ENCODE measurements around the gene NINL. TPM values are rescaled to one million over a fixed set of nuclear protein-coding genes. Genes with fewer than 3 reads are reported as not detected.

The NINL gene
- total RNA-seq, 1 experiment from 2014 or later: 0.19 TPM

DNA sequence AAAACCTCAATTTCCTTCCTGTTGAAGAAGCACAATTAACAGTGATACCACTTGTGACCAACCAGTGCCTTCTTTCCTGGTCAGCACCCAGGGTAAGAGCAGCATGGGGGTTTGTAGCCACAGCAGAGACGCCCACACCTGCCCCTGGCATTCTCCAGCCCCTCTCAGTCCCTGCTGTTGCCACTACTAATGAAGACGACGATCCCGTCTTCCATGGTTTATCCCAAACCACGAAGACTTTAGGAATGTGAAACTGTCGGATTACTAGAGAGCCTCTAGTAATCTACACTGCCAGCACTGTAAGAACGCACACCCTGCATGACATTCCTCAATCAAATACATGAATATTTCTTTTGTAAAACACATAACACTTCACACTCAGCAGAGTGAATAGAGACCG is 117.9 kb downstream of the NINL start:
- H3K27ac ChIP-seq (ENCODE audit: low read length): no peak overlapping the region
- DNase-seq: no peak
- no peaks in the 10 kb centered on the region for H3K9me2 ChIP-seq (replicated peaks; ENCODE audit: insufficient read depth, low read length)

DNA sequence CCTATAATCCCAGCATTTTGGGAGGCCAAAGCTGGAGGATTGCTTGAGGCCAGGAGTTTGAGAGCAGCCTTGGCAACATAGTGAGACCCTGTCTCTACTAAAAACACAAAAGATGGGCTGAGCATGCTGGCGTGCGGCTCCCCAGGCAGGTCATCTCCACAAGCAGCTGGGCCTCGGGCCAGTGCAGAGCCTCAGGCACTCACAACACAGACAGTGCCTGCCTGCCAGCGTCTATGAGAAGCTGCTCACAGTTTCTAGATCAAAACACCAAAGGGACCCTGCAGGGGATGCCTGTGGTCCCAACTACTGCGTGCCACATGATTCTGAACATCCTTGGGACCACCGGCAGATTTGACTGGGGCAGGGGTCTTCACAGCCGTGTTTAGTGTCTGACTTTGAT is 118.5 kb downstream of the NINL start:
- H2AFZ ChIP-seq (ENCODE audit: low read length): no peak overlapping the region
- no peaks in the 10 kb centered on the region for H3K36me3 ChIP-seq (ENCODE audit: insufficient read depth, low read length)
- no peaks in the 10 kb centered on the region for H3K79me2 ChIP-seq (ENCODE audit: low read length)
- no peaks in the 10 kb centered on the region for H3K4me1 ChIP-seq (ENCODE audit: low read length)
- H3K27me3 ChIP-seq (ENCODE audit: low read length): no peaks in the 10 kb centered on the region
- H4K20me1 ChIP-seq (ENCODE audit: insufficient read depth, low read depth, low read length): no peaks in the 10 kb centered on the region
- no peak overlapping the region for H3K4me3 ChIP-seq (ENCODE audit: low read length)
- DNase-seq: no peak
- no peak overlapping the region for H3K9ac ChIP-seq (ENCODE audit: low read length)
- no peak overlapping the region for H3K4me2 ChIP-seq (ENCODE audit: low read depth, low read length, poor library complexity, severe bottlenecking)
- H3K9me2 ChIP-seq (replicated peaks; ENCODE audit: insufficient read depth, low read length): no peaks in the 10 kb centered on the region
- H3K9me3 ChIP-seq (ENCODE audit: low read length): no peaks in the 10 kb centered on the region
- no peak overlapping the region for H3K27ac ChIP-seq (ENCODE audit: low read length)

More for the DNA sequence above, 117.9 kb downstream of the NINL start:
- Histone ChIP-seq H3K4me2 (ENCODE audit: low read depth, low read length, poor library complexity, severe bottlenecking) (no peak overlapping the region), H3K4me1 (ENCODE audit: low read length) (no peaks in the 10 kb centered on the region), H3K36me3 (ENCODE audit: insufficient read depth, low read length) (no peaks in the 10 kb centered on the region), H3K27me3 (ENCODE audit: low read length) (no peaks in the 10 kb centered on the region), H4K20me1 (ENCODE audit: insufficient read depth, low read depth, low read length) (no peaks in the 10 kb centered on the region), H3K9ac (ENCODE audit: low read length) (no peak overlapping the region), H2AFZ (ENCODE audit: low read length) (no peak overlapping the region), H3K79me2 (ENCODE audit: low read length) (no peaks in the 10 kb centered on the region), H3K9me3 (ENCODE audit: low read length) (no peaks in the 10 kb centered on the region), H3K4me3 (ENCODE audit: low read length) (no peak overlapping the region)

DNA sequence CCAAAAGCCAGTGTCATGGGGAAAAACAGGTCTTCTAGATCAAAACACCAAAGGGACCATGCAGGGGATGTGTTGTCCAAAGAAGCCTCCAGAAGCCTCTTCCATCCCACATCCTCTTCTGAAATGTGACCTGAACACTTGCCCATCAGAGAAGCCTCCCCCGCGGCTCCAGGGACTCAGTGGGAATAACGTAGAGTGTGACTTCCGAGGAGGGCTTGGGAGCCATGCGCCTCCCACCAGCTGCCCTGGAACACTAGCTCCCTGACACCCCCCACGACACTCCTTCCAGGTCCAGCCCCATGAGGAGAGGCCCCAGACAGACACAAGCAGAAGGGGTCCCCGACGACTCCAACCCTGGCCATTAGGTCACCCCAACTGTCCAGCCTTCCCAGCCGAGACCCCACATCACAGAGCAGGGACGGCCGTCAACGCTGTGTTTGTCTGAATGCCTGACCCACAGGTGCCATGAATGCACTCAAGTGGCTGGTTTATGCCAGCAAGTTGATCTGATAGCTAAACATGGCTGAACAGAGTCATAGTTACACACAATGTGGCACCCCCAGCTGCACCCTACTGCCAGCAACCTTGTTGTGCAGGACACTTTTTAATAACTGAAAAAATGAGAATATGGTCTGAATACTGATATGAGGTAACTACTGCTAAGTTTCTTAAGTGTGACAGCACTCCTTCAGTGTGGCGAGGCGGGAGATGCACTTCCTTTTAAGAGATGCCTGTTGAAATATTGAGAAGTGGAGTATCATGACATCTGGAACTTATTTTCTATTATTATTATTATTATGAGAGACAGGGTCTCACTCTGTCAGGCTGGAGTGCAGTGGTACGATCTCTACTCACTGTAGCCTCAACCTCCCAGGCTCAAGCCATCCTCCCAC is 119.8 kb downstream of the NINL start:
- Histone ChIP-seq H3K4me1 (ENCODE audit: low read length) (no peaks in the 10 kb centered on the region), H2AFZ (ENCODE audit: low read length) (no peak overlapping the region), H3K36me3 (ENCODE audit: insufficient read depth, low read length) (no peaks in the 10 kb centered on the region), H4K20me1 (ENCODE audit: insufficient read depth, low read depth, low read length) (no peaks in the 10 kb centered on the region), H3K4me3 (ENCODE audit: low read length) (no peak overlapping the region), H3K9me2 (replicated peaks; ENCODE audit: insufficient read depth, low read length) (no peaks in the 10 kb centered on the region), H3K79me2 (ENCODE audit: low read length) (no peaks in the 10 kb centered on the region), H3K9me3 (ENCODE audit: low read length) (no peaks in the 10 kb centered on the region), H3K9ac (ENCODE audit: low read length) (no peak overlapping the region), H3K4me2 (ENCODE audit: low read depth, low read length, poor library complexity, severe bottlenecking) (no peak overlapping the region), H3K27ac (ENCODE audit: low read length) (no peak overlapping the region), H3K27me3 (ENCODE audit: low read length) (no peaks in the 10 kb centered on the region)
- DNase-seq: no peak

DNA sequence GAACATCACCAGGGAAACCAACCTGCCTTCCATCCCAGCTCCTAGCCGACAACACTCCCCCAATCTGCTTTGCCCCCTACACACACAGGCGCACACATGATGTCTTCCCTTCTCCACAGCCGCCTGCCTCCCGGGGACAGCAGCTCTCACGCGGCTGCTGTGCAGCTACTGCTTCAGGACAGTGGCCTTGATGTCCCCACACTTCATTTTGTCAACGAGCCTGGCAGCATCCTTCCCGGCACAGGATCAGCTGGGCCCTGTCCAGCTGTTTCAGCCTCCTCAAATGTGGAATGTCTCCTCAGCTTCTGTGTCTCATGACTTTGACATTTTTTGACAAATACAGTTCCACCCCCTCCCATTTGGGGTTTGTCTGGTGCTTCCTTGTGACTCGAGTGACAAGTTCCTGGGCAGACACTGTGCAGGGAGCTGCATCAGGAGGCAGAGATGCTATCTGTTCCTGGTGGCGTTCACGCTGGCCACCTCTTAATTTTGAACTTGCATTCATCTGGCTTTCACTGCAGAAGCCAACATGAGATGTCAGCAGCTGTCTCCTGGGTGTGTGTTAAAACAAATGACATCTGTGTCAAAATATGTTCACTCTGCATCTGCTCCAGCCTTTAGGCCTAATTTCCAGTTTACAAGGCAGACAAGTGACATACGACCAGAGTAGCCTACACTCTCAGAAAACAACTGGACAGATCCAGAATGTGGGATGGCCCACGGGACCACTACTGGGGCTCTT is 120.7 kb downstream of the NINL start:
- no peak overlapping the region for H3K9ac ChIP-seq (ENCODE audit: low read length)
- H3K27me3 ChIP-seq (ENCODE audit: low read length): no peaks in the 10 kb centered on the region
- no peak overlapping the region for H3K4me2 ChIP-seq (ENCODE audit: low read depth, low read length, poor library complexity, severe bottlenecking)
- no peak for DNase-seq
- H2AFZ ChIP-seq (ENCODE audit: low read length): no peak overlapping the region
- no peaks in the 10 kb centered on the region for H3K36me3 ChIP-seq (ENCODE audit: insufficient read depth, low read length)
- H3K4me3 ChIP-seq (ENCODE audit: low read length): no peak overlapping the region
- no peak overlapping the region for H3K27ac ChIP-seq (ENCODE audit: low read length)
- H3K9me2 ChIP-seq (replicated peaks; ENCODE audit: insufficient read depth, low read length): no peaks in the 10 kb centered on the region
- H3K79me2 ChIP-seq (ENCODE audit: low read length): no peaks in the 10 kb centered on the region
- H3K4me1 ChIP-seq (ENCODE audit: low read length): no peaks in the 10 kb centered on the region
- H3K9me3 ChIP-seq (ENCODE audit: low read length): no peaks in the 10 kb centered on the region
- H4K20me1 ChIP-seq (ENCODE audit: insufficient read depth, low read depth, low read length): no peaks in the 10 kb centered on the region

DNA sequence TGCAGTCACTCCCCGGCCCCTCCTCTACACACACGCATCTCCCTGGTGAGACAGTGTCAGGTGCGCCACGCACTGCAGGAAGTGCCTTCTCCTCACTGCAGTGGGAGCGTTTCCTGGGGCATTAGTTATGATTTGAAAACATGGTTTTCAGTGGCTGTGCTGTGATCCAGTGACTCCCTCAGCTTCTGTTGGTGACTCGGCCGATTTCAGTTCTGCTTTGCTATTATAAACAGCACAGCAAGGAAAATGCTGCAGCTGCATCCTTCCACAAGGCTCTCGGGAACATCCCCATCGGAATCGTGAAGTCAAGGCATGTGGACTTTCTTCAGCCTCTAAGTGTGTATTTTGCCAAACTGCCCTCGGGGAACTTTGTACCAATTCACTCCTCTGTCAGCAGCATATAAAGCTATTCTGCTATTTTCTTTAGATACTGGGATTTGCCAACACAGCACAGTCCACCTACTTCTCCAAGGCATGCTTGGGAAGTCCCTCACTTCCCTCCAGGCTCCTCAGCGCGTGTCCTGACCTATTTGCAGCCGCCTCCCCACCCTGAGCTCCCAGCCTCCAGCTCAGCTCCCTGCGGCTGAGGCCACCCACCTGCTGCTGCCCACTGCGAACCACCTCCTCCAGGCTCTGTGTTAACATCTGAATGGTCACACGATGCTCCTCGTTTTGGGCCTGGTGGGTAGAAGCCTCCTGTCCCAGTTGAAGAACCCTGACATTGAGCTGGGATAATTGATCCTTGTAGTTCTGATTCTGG is 123.4 kb downstream of the NINL start:
- Histone ChIP-seq H3K27ac (ENCODE audit: low read length) (no peak overlapping the region), H4K20me1 (ENCODE audit: insufficient read depth, low read depth, low read length) (no peaks in the 10 kb centered on the region), H3K36me3 (ENCODE audit: insufficient read depth, low read length) (no peaks in the 10 kb centered on the region), H3K27me3 (ENCODE audit: low read length) (no peaks in the 10 kb centered on the region), H3K9me3 (ENCODE audit: low read length) (no peaks in the 10 kb centered on the region), H3K9ac (ENCODE audit: low read length) (no peak overlapping the region), H3K4me2 (ENCODE audit: low read depth, low read length, poor library complexity, severe bottlenecking) (no peak overlapping the region), H3K4me3 (ENCODE audit: low read length) (no peak overlapping the region), H2AFZ (ENCODE audit: low read length) (no peak overlapping the region), H3K4me1 (ENCODE audit: low read length) (no peaks in the 10 kb centered on the region), H3K79me2 (ENCODE audit: low read length) (no peaks in the 10 kb centered on the region), H3K9me2 (replicated peaks; ENCODE audit: insufficient read depth, low read length) (no peaks in the 10 kb centered on the region)
- DNase-seq: no peak

DNA sequence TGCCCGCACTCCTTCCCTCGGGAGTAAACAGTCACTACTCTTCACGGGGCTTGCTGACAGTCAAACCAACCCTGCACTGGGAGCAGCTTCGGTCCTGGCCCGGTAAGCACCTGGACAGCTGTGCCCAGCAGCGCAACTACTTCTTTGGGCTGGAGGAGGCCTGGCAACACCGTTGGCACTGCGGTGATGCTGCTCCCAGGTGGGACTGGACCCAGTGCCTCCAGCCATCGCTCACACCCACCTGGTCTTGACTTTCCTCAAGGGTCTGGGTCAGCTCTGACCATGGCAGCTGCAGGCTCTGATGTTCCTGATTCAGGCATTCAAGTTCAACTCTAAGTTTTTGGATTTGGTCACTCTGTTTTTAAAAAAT is 124.1 kb downstream of the NINL start:
- no peak for DNase-seq
- H3K4me2 ChIP-seq (ENCODE audit: low read depth, low read length, poor library complexity, severe bottlenecking): no peak overlapping the region
- H3K9me2 ChIP-seq (replicated peaks; ENCODE audit: insufficient read depth, low read length): no peaks in the 10 kb centered on the region
- no peaks in the 10 kb centered on the region for H3K79me2 ChIP-seq (ENCODE audit: low read length)
- H2AFZ ChIP-seq (ENCODE audit: low read length): no peak overlapping the region
- no peaks in the 10 kb centered on the region for H3K9me3 ChIP-seq (ENCODE audit: low read length)
- no peak overlapping the region for H3K9ac ChIP-seq (ENCODE audit: low read length)
- H4K20me1 ChIP-seq (ENCODE audit: insufficient read depth, low read depth, low read length): no peaks in the 10 kb centered on the region
- H3K27ac ChIP-seq (ENCODE audit: low read length): no peak overlapping the region
- no peak overlapping the region for H3K4me3 ChIP-seq (ENCODE audit: low read length)
- H3K36me3 ChIP-seq (ENCODE audit: insufficient read depth, low read length): no peaks in the 10 kb centered on the region
- H3K27me3 ChIP-seq (ENCODE audit: low read length): no peaks in the 10 kb centered on the region
- no peaks in the 10 kb centered on the region for H3K4me1 ChIP-seq (ENCODE audit: low read length)

DNA sequence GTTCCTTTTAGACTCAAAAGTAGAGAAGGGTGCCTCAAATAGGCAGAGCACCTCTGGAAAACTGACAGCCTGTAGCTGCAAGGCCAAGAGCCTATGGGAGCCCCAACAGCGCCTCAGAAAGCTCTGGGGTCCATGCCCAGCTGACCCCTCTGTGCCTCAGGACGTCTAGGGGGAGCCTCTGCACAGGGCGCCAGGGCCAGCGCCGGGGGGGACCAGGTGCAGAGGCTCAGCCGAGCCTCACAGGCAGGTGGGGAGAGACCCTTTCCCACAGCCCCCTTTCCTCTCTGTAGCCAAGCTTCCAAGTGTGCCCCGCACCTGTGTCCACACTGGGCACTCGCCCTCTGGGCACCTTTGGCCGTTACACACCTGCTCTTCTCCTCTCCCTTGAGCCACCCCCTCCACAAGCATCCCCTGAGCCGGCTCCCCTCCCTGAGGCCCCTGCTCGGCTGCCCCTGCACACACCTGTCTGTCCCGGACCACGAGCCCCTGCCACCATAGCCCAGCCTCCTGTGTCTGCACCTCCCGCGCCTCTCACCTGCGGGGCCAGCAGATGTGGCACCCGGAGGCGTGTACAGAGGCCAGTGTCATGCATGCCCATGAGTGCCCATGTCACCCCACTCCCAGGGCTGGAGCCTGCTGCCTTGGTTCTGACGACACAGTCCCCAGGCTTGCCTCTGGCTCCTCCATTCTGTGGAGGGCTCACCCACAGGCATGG is 124.6 kb downstream of the NINL start:
- no peaks in the 10 kb centered on the region for H4K20me1 ChIP-seq (ENCODE audit: insufficient read depth, low read depth, low read length)
- H3K9me2 ChIP-seq (replicated peaks; ENCODE audit: insufficient read depth, low read length): no peaks in the 10 kb centered on the region
- H2AFZ ChIP-seq (ENCODE audit: low read length): no peak overlapping the region
- no peak overlapping the region for H3K27ac ChIP-seq (ENCODE audit: low read length)
- no peak overlapping the region for H3K4me3 ChIP-seq (ENCODE audit: low read length)
- no peaks in the 10 kb centered on the region for H3K36me3 ChIP-seq (ENCODE audit: insufficient read depth, low read length)
- no peaks in the 10 kb centered on the region for H3K27me3 ChIP-seq (ENCODE audit: low read length)
- H3K9ac ChIP-seq (ENCODE audit: low read length): no peak overlapping the region
- H3K9me3 ChIP-seq (ENCODE audit: low read length): no peaks in the 10 kb centered on the region
- H3K79me2 ChIP-seq (ENCODE audit: low read length): no peaks in the 10 kb centered on the region
- no peaks in the 10 kb centered on the region for H3K4me1 ChIP-seq (ENCODE audit: low read length)
- H3K4me2 ChIP-seq (ENCODE audit: low read depth, low read length, poor library complexity, severe bottlenecking): no peak overlapping the region
- DNase-seq: no peak
